DND-41 (cell line): ENCODE results near the gene CTSA.

Experiments
- CTCF ChIP-seq: IDR thresholded peaks from 2 replicates; pipeline ENCODE4 v1.5.1; 2012; ENCODE audit warnings: borderline replicate concordance, low read length, moderate library complexity, mild to moderate bottlenecking; ENCODE audit not compliant: poor library complexity, severe bottlenecking; ENCODE audit errors: extremely low read depth
- EZH2 ChIP-seq: IDR thresholded peaks from 3 replicates; pipeline ENCODE4 v1.6.1; 2012; ENCODE audit warnings: borderline replicate concordance, low read depth, mild to moderate bottlenecking, moderate library complexity, low read length, inconsistent platforms; ENCODE audit not compliant: severe bottlenecking

GRCh38 chr20:45920462-45921336 is 29.6 kb downstream of the CTSA start:
- no peak for TF ChIP-seq EZH2
- no peak for TF ChIP-seq CTCF
